Left cardiac atrium (tissue), 4 donors: ENCODE data around the gene TRAPPC4. TPM values are rescaled to one million over a fixed set of nuclear protein-coding genes. Genes with fewer than 3 reads are reported as not detected.
A peak's percentile ranks its signal among the peaks of the same experiment; 100 is the strongest.
"Not testable (repeated sequence)": the region's sequence is repeated elsewhere in the genome, so short reads cannot be mapped to it uniquely, and the experiment has no call there.

Experiments
- ATAC-seq, 2 donors: fragments of 200-7000 bp; cut with Tn5 transposase; one replicate each; pipeline ENCODE4 v1.9.1; 2020; ENCODE audit warnings: mild to moderate bottlenecking in 2 of 2, moderate library complexity in 2 of 2
- DNase-seq: peaks from one replicate; pipeline ENCODE4 v3.0.0-alpha.2; 2020
- intact Hi-C, 2 donors: fragments of 100-400 bp; cut with DNase I; formaldehyde crosslinking; loops; one replicate each; pipeline versions ENCODE4 v1.14.1 to v1.15.1; 2022 to 2023
- total RNA-seq, 2 donors: library from RNA; stranded (reverse); fragmentation: NEBNext Ultra II Directional; extraction: Animal tissue kit (Norgen Biotek cat#: 25700); gene quantifications; one replicate each; pipeline ENCODE4 v1.2.1, GENCODE V29; 2021
- donor health status: DM: no; HTN: yes; CAD: no.
- donor health status: DM: no; HTN: yes; CAD: no; lungs with severe emphysema.
- donor health status: DM: yes; HTN: yes; CAD: no.
- donor health status: Dilated cardiomyopathy.

Gene TRAPPC4
- total RNA-seq, 2 donors from 2014 or later: 29.4 to 47.1 TPM

GRCh38 chr11:119029340-119030028 lies 10.9 kb downstream of the TRAPPC4 start:
- DNase-seq (no peak), ATAC-seq (peak; percentile 2 to 5)
- intact Hi-C loops: no loop called here

- DNase-seq: no peak
- intact Hi-C loops: no loop called here
- no peak for ATAC-seq
Observed at GRCh38 chr11:119030029-119030328, 11.4 kb downstream of the TRAPPC4 start.

GRCh38 chr11:119030329-119031047 lies 11.9 kb downstream of the TRAPPC4 start, which contains the start of gene SLC37A4:
Gene SLC37A4 (minus strand): TSS chr11:119030877.
- peak; percentile 96 to 98 for ATAC-seq
- intact Hi-C loops: no loop called here

GRCh38 chr11:119031912-119032280 lies 13.3 kb downstream of the TRAPPC4 start:
- ATAC-seq (no peak), DNase-seq (no peak)
- intact Hi-C loops: no loop called here

More at GRCh38 chr11:119030329-119031047, 11.9 kb downstream of the TRAPPC4 start, which contains the start of gene SLC37A4:
- peak; percentile 98 for DNase-seq

- intact Hi-C loops, DNase-seq, ATAC-seq: not testable (repeated sequence)
Observed at GRCh38 chr11:119033421-119033820, 14.9 kb downstream of the TRAPPC4 start.

- intact Hi-C loops: no loop called here
- DNase-seq: no peak
- no peak for ATAC-seq
Observed at GRCh38 chr11:119034813-119035212, 16.2 kb downstream of the TRAPPC4 start.

- DNase-seq (no peak), ATAC-seq (peak in 1 of 2 donors; percentile 72)
Observed at GRCh38 chr11:119038884-119039283, 20.3 kb downstream of the TRAPPC4 start.

GRCh38 chr11:119039471-119039870 lies 20.9 kb downstream of the TRAPPC4 start:
- DNase-seq, ATAC-seq, intact Hi-C loops: not testable (repeated sequence)

More at GRCh38 chr11:119038884-119039283, 20.3 kb downstream of the TRAPPC4 start:
- intact Hi-C loops: no loop called here

GRCh38 chr11:119041821-119042514 lies 23.4 kb downstream of the TRAPPC4 start:
- intact Hi-C loops: no loop called here
- DNase-seq (no peak), ATAC-seq (no peak)

- intact Hi-C loops: no loop called here
- ATAC-seq: no peak
- DNase-seq: no peak
Observed at GRCh38 chr11:119042927-119043326, 24.4 kb downstream of the TRAPPC4 start.

- intact Hi-C loops: no loop called here
- no peak for DNase-seq
- no peak for ATAC-seq
Observed at GRCh38 chr11:119044708-119045107, 26.1 kb downstream of the TRAPPC4 start.

- intact Hi-C loops: no loop called here
- ATAC-seq (no peak), DNase-seq (no peak)
Observed at GRCh38 chr11:119046489-119046888, 27.9 kb downstream of the TRAPPC4 start.

GRCh38 chr11:119047205-119047604 lies 28.6 kb downstream of the TRAPPC4 start:
- intact Hi-C loops: no loop called here
- no peak for DNase-seq
- no peak for ATAC-seq

GRCh38 chr11:119048644-119049043 lies 30.1 kb downstream of the TRAPPC4 start:
- ATAC-seq (no peak), DNase-seq (no peak)
- intact Hi-C loops: no loop called here

GRCh38 chr11:119049081-119049480 lies 30.5 kb downstream of the TRAPPC4 start:
- DNase-seq (no peak), ATAC-seq (no peak)
- intact Hi-C loops: no loop called here

- DNase-seq: no peak
- intact Hi-C loops: no loop called here
- no peak for ATAC-seq
Observed at GRCh38 chr11:119051440-119052162, 33.0 kb downstream of the TRAPPC4 start.

GRCh38 chr11:119052163-119052814 lies 33.7 kb downstream of the TRAPPC4 start:
- intact Hi-C loops: no loop called here
- DNase-seq (no peak), ATAC-seq (no peak)

- intact Hi-C loops: no loop called here
- ATAC-seq (no peak), DNase-seq (no peak)
Observed at GRCh38 chr11:119054418-119054817, 35.9 kb downstream of the TRAPPC4 start.

GRCh38 chr11:119055901-119056300 lies 37.3 kb downstream of the TRAPPC4 start:
- no peak for ATAC-seq
- intact Hi-C loops: no loop called here
- DNase-seq: no peak
